IMR-90 (cell line): ENCODE results near the gene CNPPD1. TPM values are rescaled to one million over a fixed set of nuclear protein-coding genes. Genes with fewer than 3 reads are reported as not detected.

Experiments
- ATAC-seq: fragments of 200-7000 bp; cut with Tn5 transposase; 2 replicates; pipeline ENCODE4 v1.9.1; 2020; ENCODE audit warnings: low read depth, mild to moderate bottlenecking, moderate library complexity
- BruUV-seq: library from RNA; stranded (reverse); fragments of 400-500 nt; replicated peaks from 2 replicates; lab custom pipeline; 2021; lab: Mats Ljungman, UMichigan
- CTCF ChIA-PET: fragments of 300-600 bp; formaldehyde crosslinking; extraction: SDS; loops from one replicate; lab custom pipeline; 2021; ENCODE audit warnings: antibody characterized with exemption; lab: Yijun Ruan, JAX
- POLR2A ChIA-PET: fragments of 300-600 bp; sonication (Branson Sonifier 250); formaldehyde crosslinking; loops from one replicate; lab custom pipeline; 2022; ENCODE audit warnings: antibody characterized with exemption; ENCODE audit not compliant: unreplicated experiment; lab: Charles Lee
- DNase-seq: peaks from one replicate; pipeline ENCODE4 v3.0.0; 2013
- H2AFZ ChIP-seq: replicated peaks from 2 replicates; pipeline ENCODE3; 2013; ENCODE audit warnings: low read length, mild to moderate bottlenecking; ENCODE audit not compliant: poor library complexity
- H2AK5ac ChIP-seq: 2 replicates; pipeline ENCODE4 v1.6.1; 2013; ENCODE audit warnings: low read depth, low read length, inconsistent platforms
- H2AK9ac ChIP-seq: replicated peaks from 2 replicates; pipeline ENCODE3; 2013; ENCODE audit warnings: mild to moderate bottlenecking, low read depth, low read length, moderate library complexity; ENCODE audit not compliant: poor library complexity
- H2BK120ac ChIP-seq: 2 replicates; pipeline ENCODE4 v1.6.1; 2013; ENCODE audit warnings: low read depth, low read length, inconsistent platforms
- H2BK15ac ChIP-seq: 3 replicates; pipeline ENCODE4 v1.6.1; 2013; ENCODE audit warnings: low read depth, low read length, inconsistent platforms
- H2BK20ac ChIP-seq: 2 replicates; pipeline ENCODE4 v1.6.1; 2013; ENCODE audit warnings: low read depth, mild to moderate bottlenecking, inconsistent platforms, low read length, moderate library complexity
- H2BK5ac ChIP-seq: 2 replicates; pipeline ENCODE4 v1.6.1; 2013; ENCODE audit warnings: mild to moderate bottlenecking, low read depth, low read length, inconsistent platforms; ENCODE audit not compliant: poor library complexity, severe bottlenecking
- H3K14ac ChIP-seq: replicated peaks from 2 replicates; pipeline ENCODE4 v1.6.1; 2013; ENCODE audit warnings: low read depth, low read length, inconsistent platforms
- H3K18ac ChIP-seq: 2 replicates; pipeline ENCODE4 v1.6.1; 2013; ENCODE audit warnings: low read depth, low read length, control low read depth
- H3K23ac ChIP-seq: 2 replicates; pipeline ENCODE4 v1.6.1; 2013; ENCODE audit warnings: low read depth, low read length, inconsistent platforms
- H3K27ac ChIP-seq: 2 replicates; pipeline ENCODE4 v1.5.1; 2013; ENCODE audit warnings: mild to moderate bottlenecking, control low read depth, low read length; ENCODE audit not compliant: insufficient read depth
- H3K27me3 ChIP-seq: 2 replicates; pipeline ENCODE4 v1.6.1; 2013; ENCODE audit warnings: low read length; ENCODE audit not compliant: control insufficient read depth, insufficient read depth
- H3K36me3 ChIP-seq: 2 replicates; pipeline ENCODE4 v1.6.1; 2013; ENCODE audit warnings: low read length, mixed read lengths; ENCODE audit not compliant: control insufficient read depth, insufficient read depth
- H3K4ac ChIP-seq: 2 replicates; pipeline ENCODE4 v1.6.1; 2013; ENCODE audit warnings: low read depth, low read length, inconsistent platforms
- H3K4me1 ChIP-seq: 2 replicates; pipeline ENCODE4 v1.6.1; 2013; ENCODE audit warnings: low read length, mixed read lengths; ENCODE audit not compliant: control insufficient read depth, insufficient read depth
- H3K4me2 ChIP-seq: 2 replicates; pipeline ENCODE4 v1.6.1; 2013; ENCODE audit warnings: low read depth, mild to moderate bottlenecking, control low read depth, low read length, moderate library complexity
- H3K4me3 ChIP-seq: 2 replicates; pipeline ENCODE4 v1.5.1; 2013; ENCODE audit warnings: low read depth, mild to moderate bottlenecking, control low read depth, low read length, moderate library complexity; ENCODE audit not compliant: insufficient read depth
- H3K56ac ChIP-seq: 2 replicates; pipeline ENCODE4 v1.6.1; 2013; ENCODE audit warnings: low read length, inconsistent platforms; ENCODE audit not compliant: insufficient read depth; ENCODE audit errors: extremely low read depth
- H3K79me1 ChIP-seq, 2 experiments: 2 replicates each; pipeline ENCODE4 v1.6.1; 2013; ENCODE audit warnings: low read length in 2 of 2, inconsistent platforms in 1 of 2, low read depth in 1 of 2
- H3K9ac ChIP-seq: 2 replicates; pipeline ENCODE4 v1.6.1; 2013; ENCODE audit warnings: low read depth, low read length, control low read depth
- H3K9me1 ChIP-seq: 2 replicates; pipeline ENCODE4 v1.6.1; 2013; ENCODE audit warnings: low read length, inconsistent platforms; ENCODE audit not compliant: insufficient read depth
- H3K9me3 ChIP-seq: 2 replicates; pipeline ENCODE4 v1.6.1; 2013; ENCODE audit warnings: low read length; ENCODE audit not compliant: control insufficient read depth, insufficient read depth
- H4K20me1 ChIP-seq: 2 replicates; pipeline ENCODE4 v1.6.1; 2013; ENCODE audit warnings: low read length, inconsistent platforms; ENCODE audit not compliant: insufficient read depth
- H4K5ac ChIP-seq: 2 replicates; pipeline ENCODE4 v1.6.1; 2013; ENCODE audit warnings: mild to moderate bottlenecking, low read depth, low read length, control low read depth
- H4K8ac ChIP-seq, 2 experiments: 2 replicates each; pipeline ENCODE4 v1.6.1; 2013; ENCODE audit warnings: low read depth in 2 of 2, low read length in 2 of 2, control low read depth in 1 of 2, inconsistent platforms in 1 of 2
- H4K91ac ChIP-seq: 2 replicates; pipeline ENCODE4 v1.6.1; 2013; ENCODE audit warnings: low read depth, low read length, inconsistent platforms; ENCODE audit not compliant: insufficient read depth
- CEBPB ChIP-seq: IDR thresholded peaks from 2 replicates; pipeline ENCODE4 v1.6.1; 2012; ENCODE audit warnings: low read depth, low read length, improper control_type of control experiment
- FOS ChIP-seq: fragments of 150-350 bp; IDR thresholded peaks from 2 replicates; pipeline ENCODE4 v1.6.1; 2016; ENCODE audit warnings: low read depth, low read length
- MXI1 ChIP-seq: IDR thresholded peaks from 2 replicates; pipeline ENCODE4 v1.6.1; 2012; ENCODE audit warnings: low read depth, mild to moderate bottlenecking, low read length, moderate library complexity, borderline replicate concordance
- NFE2L2 ChIP-seq: fragments of 150-350 bp; IDR thresholded peaks from 2 replicates; pipeline ENCODE4 v1.6.1; 2016; ENCODE audit warnings: low read depth, mild to moderate bottlenecking, low read length
- POLR2A ChIP-seq: IDR thresholded peaks from 2 replicates; pipeline ENCODE4 v1.6.1; 2012; ENCODE audit warnings: mild to moderate bottlenecking, low read depth, low read length
- RAD21 ChIP-seq: IDR thresholded peaks from 2 replicates; pipeline ENCODE4 v1.6.1; 2012; ENCODE audit warnings: low read length, improper control_type of control experiment
- WGBS, 2 experiments: methylation state at CpG; one replicate each; pipeline versions ENCODE4 v1.1.5 to v1.1.7; 2013; ENCODE audit warnings: missing lambda C conversion rate in 2 of 2; ENCODE audit not compliant: insufficient read length in 1 of 2; ENCODE audit errors: extremely low coverage in 2 of 2; 5-methylcytosine and 5-hydroxymethylcytosine counted together
- dilution Hi-C: fragments of 300-500 bp; cut with HindIII; formaldehyde crosslinking; loops from one replicate; pipeline ENCODE4 v1.14.3; 2018; ENCODE audit warnings: low sequenced_read_pairs; ENCODE audit not compliant: unreplicated experiment
- in situ Hi-C: fragments of 300-500 bp; cut with MboI; formaldehyde crosslinking; loops from 3 replicates; pipeline ENCODE4 v1.14.3; 2019; ENCODE audit warnings: low sequenced_read_pairs, inconsistent platforms, mixed read lengths
- intact Hi-C: fragments of 100-400 bp; cut with micrococcal nuclease; formaldehyde crosslinking; loops from 2 replicates; pipeline ENCODE4 v1.10.0; 2022
- polyA plus RNA-seq, 3 experiments: library from polyadenylated mRNA; depleted of rRNA; stranded (reverse); fragments of >200 nt; gene quantifications; 2 replicates each; pipeline ENCODE4 v1.2.3, GENCODE V29; 2012; ENCODE audit warnings: low replicate concordance in 1 of 3
- total RNA-seq: library from RNA; depleted of rRNA; stranded (reverse); fragments of >200 nt; gene quantifications from 2 replicates; pipeline ENCODE4 v1.2.3, GENCODE V29; 2012
- TF ChIP-seq, protein P1 (sequence below): conservative IDR thresholded peaks from 2 replicates; pipeline ENCODE4 v1.5.1; 2012; ENCODE audit warnings: mild to moderate bottlenecking, low read depth, low read length, improper control_type of control experiment
- TF ChIP-seq, protein P2 (sequence below): fragments of 150-350 bp; IDR thresholded peaks from 2 replicates; pipeline ENCODE4 v1.6.1; 2016; ENCODE audit warnings: low read depth, mild to moderate bottlenecking, low read length, moderate library complexity, borderline replicate concordance
- TF ChIP-seq, protein P3 (sequence below): fragments of 150-350 bp; IDR thresholded peaks from 2 replicates; pipeline ENCODE4 v1.6.1; 2017; ENCODE audit warnings: mild to moderate bottlenecking, antibody characterized with exemption, low read length, low read depth

CNPPD1 gene
- total and polyA plus RNA-seq, 2 of the 4 experiments (the other 2 are of a cell fraction) = 11.1 to 29.2 TPM

DNA sequence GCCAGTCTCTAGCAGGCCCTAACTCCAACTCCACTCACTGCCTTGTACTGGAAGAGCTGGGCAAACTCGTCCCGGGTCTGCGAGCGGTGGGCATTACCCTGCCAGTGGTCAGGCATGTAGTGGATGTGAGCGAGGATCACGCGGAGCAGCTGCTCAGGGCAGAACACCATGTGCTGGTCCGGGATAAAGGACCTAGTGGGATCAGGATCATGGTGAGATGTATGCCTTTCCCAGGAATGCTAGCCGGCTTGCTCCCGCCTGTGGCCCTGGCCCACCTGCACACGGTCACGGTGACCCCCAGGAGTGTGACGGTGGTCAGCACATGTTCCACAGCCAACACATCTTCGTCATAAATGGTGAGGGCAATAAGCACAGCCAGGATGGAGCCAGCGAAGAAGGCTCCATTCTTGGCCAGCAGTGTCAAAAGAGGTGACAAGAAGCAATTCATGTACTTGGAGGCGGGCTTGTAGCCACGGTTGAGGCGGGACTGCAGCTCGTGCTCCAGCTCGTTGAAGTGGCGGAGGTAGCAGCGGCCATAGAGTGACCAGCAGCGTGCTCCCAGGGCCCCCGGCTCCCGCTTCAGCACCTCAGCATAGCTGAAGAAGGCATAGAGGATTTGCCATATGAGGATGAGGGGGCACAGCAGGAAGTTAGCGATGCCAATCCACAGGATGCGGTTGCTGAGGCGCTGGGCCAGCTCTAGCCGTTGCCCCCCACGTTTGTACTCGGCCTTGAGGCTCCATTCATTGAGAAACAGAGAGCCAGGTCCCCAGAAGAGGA is 47.3 kb upstream of the CNPPD1 start:
- POLR2A ChIA-PET = no interaction called here
- Histone ChIP-seq H2BK15ac (no peak overlapping the region), H3K56ac (no peak overlapping the region), H4K5ac (no peak overlapping the region), H2AFZ (no peak overlapping the region), H3K18ac (no peak overlapping the region), H2AK5ac (no peak overlapping the region), H2BK5ac (no peak overlapping the region), H3K23ac (no peak overlapping the region), H3K9ac (no peak overlapping the region), H4K20me1 (no peaks in the 10 kb centered on the region; the same call in 1 of the 2 replicates), H3K4me1 (peaks cover 11% of the 10 kb centered on the region), H2BK120ac (no peak overlapping the region), H3K4me3 (no peak overlapping the region), H3K14ac (no peak overlapping the region), H3K4me2 (no peak overlapping the region), H2AK9ac (no peak overlapping the region), H3K27ac (no peak overlapping the region), H3K9me3 (no peaks in the 10 kb centered on the region), H4K8ac (no peak overlapping the region), H2BK20ac (no peak overlapping the region), H3K4ac (no peak overlapping the region), H3K79me1 (peaks cover 23 to 35% of the 10 kb centered on the region in 2 experiments), H4K91ac (no peak overlapping the region), H3K9me1 (peaks cover 8% of the 10 kb centered on the region; the same call in 1 of the 2 replicates), H3K36me3 (peaks cover 57% of the 10 kb centered on the region), H3K27me3 (no peaks in the 10 kb centered on the region)
- no peak for TF ChIP-seq NFE2L2
- no peak for TF ChIP-seq POLR2A
- TF ChIP-seq RAD21 = no peak
- TF ChIP-seq, protein P1, sequence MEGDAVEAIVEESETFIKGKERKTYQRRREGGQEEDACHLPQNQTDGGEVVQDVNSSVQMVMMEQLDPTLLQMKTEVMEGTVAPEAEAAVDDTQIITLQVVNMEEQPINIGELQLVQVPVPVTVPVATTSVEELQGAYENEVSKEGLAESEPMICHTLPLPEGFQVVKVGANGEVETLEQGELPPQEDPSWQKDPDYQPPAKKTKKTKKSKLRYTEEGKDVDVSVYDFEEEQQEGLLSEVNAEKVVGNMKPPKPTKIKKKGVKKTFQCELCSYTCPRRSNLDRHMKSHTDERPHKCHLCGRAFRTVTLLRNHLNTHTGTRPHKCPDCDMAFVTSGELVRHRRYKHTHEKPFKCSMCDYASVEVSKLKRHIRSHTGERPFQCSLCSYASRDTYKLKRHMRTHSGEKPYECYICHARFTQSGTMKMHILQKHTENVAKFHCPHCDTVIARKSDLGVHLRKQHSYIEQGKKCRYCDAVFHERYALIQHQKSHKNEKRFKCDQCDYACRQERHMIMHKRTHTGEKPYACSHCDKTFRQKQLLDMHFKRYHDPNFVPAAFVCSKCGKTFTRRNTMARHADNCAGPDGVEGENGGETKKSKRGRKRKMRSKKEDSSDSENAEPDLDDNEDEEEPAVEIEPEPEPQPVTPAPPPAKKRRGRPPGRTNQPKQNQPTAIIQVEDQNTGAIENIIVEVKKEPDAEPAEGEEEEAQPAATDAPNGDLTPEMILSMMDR = no peak
- TF ChIP-seq CEBPB = no peak
- TF ChIP-seq, protein P2, sequence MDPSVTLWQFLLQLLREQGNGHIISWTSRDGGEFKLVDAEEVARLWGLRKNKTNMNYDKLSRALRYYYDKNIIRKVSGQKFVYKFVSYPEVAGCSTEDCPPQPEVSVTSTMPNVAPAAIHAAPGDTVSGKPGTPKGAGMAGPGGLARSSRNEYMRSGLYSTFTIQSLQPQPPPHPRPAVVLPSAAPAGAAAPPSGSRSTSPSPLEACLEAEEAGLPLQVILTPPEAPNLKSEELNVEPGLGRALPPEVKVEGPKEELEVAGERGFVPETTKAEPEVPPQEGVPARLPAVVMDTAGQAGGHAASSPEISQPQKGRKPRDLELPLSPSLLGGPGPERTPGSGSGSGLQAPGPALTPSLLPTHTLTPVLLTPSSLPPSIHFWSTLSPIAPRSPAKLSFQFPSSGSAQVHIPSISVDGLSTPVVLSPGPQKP = no peak
- TF ChIP-seq, protein P3, sequence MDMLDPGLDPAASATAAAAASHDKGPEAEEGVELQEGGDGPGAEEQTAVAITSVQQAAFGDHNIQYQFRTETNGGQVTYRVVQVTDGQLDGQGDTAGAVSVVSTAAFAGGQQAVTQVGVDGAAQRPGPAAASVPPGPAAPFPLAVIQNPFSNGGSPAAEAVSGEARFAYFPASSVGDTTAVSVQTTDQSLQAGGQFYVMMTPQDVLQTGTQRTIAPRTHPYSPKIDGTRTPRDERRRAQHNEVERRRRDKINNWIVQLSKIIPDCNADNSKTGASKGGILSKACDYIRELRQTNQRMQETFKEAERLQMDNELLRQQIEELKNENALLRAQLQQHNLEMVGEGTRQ = no peak
- TF ChIP-seq FOS = no peak
- no peak for TF ChIP-seq MXI1
- ATAC-seq (no peak), DNase-seq (no peak)
- CTCF ChIA-PET = no interaction called here
- WGBS, 2 experiments = 93% methylated on average over 24 of the region's 31 CpGs; no CpG with 5 or more reads in 1 of the 2 experiments
- no TSS peak for BruUV-seq
- in situ Hi-C loops (no loop called here), dilution Hi-C loops (no loop called here), intact Hi-C loops (no loop called here)
